ACHN (cell line): Measurements from ENCODE around the gene OGDH.
A peak's percentile ranks its signal among the peaks of the same experiment; 100 is the strongest.

ENCODE experiments used
- DNase-seq: peaks from one replicate; pipeline ENCODE4 v3.0.0-alpha.2; 2015
- in situ Hi-C: cut with HindIII; loops from 2 replicates; pipeline ENCODE4 v1.10.0; 2017; ENCODE audit warnings: low sequenced_read_pairs, low pct_ligation_motif_present, low pct_unique_long_range_greater_than_20kb

Gene OGDH

GRCh38 chr7:44609829-44610228 is 3.4 kb downstream of the OGDH start:
- DNase-seq = no peak
- in situ Hi-C loops = no loop called here

- in situ Hi-C loops = no loop called here
- no peak for DNase-seq
These were observed 8.8 kb downstream of the OGDH start for GRCh38 chr7:44615149-44615611.

GRCh38 chr7:44615793-44616192 is 9.4 kb downstream of the OGDH start:
- no peak for DNase-seq
- in situ Hi-C loops = no loop called here

GRCh38 chr7:44616545-44616944 is 10.1 kb downstream of the OGDH start:
- in situ Hi-C loops = no loop called here
- no peak for DNase-seq

GRCh38 chr7:44617225-44617890 is 10.9 kb downstream of the OGDH start:
- DNase-seq = peak; percentile 22
- in situ Hi-C loops = no loop called here

- in situ Hi-C loops = no loop called here
- no peak for DNase-seq
These were observed 11.6 kb downstream of the OGDH start for GRCh38 chr7:44618045-44618444.

GRCh38 chr7:44618753-44619152 is 12.3 kb downstream of the OGDH start:
- in situ Hi-C loops = no loop called here
- DNase-seq = no peak

- in situ Hi-C loops = no loop called here
- no peak for DNase-seq
These were observed 14.8 kb downstream of the OGDH start for GRCh38 chr7:44621034-44621749.

- DNase-seq = no peak
- in situ Hi-C loops = no loop called here
These were observed 15.3 kb downstream of the OGDH start for GRCh38 chr7:44621750-44622103.

GRCh38 chr7:44622342-44623151 is 16.1 kb downstream of the OGDH start:
- in situ Hi-C loops = no loop called here
- DNase-seq = peak; percentile 22

GRCh38 chr7:44624318-44624717 is 17.9 kb downstream of the OGDH start:
- in situ Hi-C loops = no loop called here
- no peak for DNase-seq

- no peak for DNase-seq
- in situ Hi-C loops = no loop called here
These were observed 19.4 kb downstream of the OGDH start for GRCh38 chr7:44625526-44626471.

- DNase-seq = no peak
- in situ Hi-C loops = no loop called here
These were observed 20.2 kb downstream of the OGDH start for GRCh38 chr7:44626620-44627019.

- no peak for DNase-seq
- in situ Hi-C loops = no loop called here
These were observed 23.5 kb downstream of the OGDH start for GRCh38 chr7:44629829-44630522.

- in situ Hi-C loops = no loop called here
- DNase-seq = no peak
These were observed 24.5 kb downstream of the OGDH start for GRCh38 chr7:44630792-44631457.

- DNase-seq = no peak
- in situ Hi-C loops = no loop called here
These were observed 25.2 kb downstream of the OGDH start for GRCh38 chr7:44631458-44632115.

- no peak for DNase-seq
- in situ Hi-C loops = no loop called here
These were observed 25.8 kb downstream of the OGDH start for GRCh38 chr7:44632196-44632595.
